Naive thymus-derived CD4-positive, alpha-beta T cell (primary cell): Measurements from ENCODE around the gene PSMB11. TPM values are rescaled to one million over a fixed set of nuclear protein-coding genes. Genes with fewer than 3 reads are reported as not detected.
A peak's percentile ranks its signal among the peaks of the same experiment; 100 is the strongest.

Experiments
- ATAC-seq: fragments of 150-1000 bp; cut with Tn5 transposase; 2 replicates; pipeline ENCODE4 v1.10.0; 2021; ENCODE audit warnings: mild to moderate bottlenecking, moderate library complexity
- CTCF ChIA-PET: fragments of 350-600 bp; sonication (Branson Sonifier 250); formaldehyde crosslinking; loops from one replicate; lab custom pipeline; 2021; ENCODE audit warnings: antibody characterized with exemption; lab: Charles Lee
- POLR2A ChIA-PET: fragments of 350-600 bp; sonication (Branson Sonifier 250); formaldehyde crosslinking; loops from one replicate; lab custom pipeline; 2021; ENCODE audit warnings: antibody characterized with exemption, inconsistent platforms; lab: Charles Lee
- DNase-seq, 9 donors: peaks; one replicate each; pipeline versions ENCODE4 v3.0.0 to v3.0.0-alpha.2; 2020 to 2022; ENCODE audit warnings: mixed read lengths in 1 of 9
- H3K27ac ChIP-seq: one replicate; pipeline ENCODE4 v1.7.0; 2013; ENCODE audit warnings: mild to moderate bottlenecking, low read depth, low read length, moderate library complexity
- H3K27me3 ChIP-seq, 2 donors: one replicate each; pipeline ENCODE4 v1.7.0; 2013; ENCODE audit warnings: low read length in 2 of 2, mild to moderate bottlenecking in 2 of 2, moderate library complexity in 2 of 2; ENCODE audit not compliant: control insufficient read depth in 2 of 2, insufficient read depth in 2 of 2
- H3K36me3 ChIP-seq, 3 experiments: 1 replicate in 2 of 3; 2 replicates in 1 of 3; pipeline ENCODE4 v1.7.0; 2013; ENCODE audit warnings: low read length in 3 of 3, mild to moderate bottlenecking in 3 of 3, moderate library complexity in 1 of 3; ENCODE audit not compliant: insufficient read depth in 3 of 3, control insufficient read depth in 2 of 3
- H3K4me1 ChIP-seq, 2 donors: one replicate each; pipeline ENCODE4 v1.7.0; 2013; ENCODE audit warnings: low read length in 2 of 2, mild to moderate bottlenecking in 2 of 2, moderate library complexity in 1 of 2; ENCODE audit not compliant: control insufficient read depth in 2 of 2, insufficient read depth in 2 of 2
- H3K4me3 ChIP-seq: 2 replicates; pipeline ENCODE4 v1.7.0; 2013; ENCODE audit warnings: mild to moderate bottlenecking, low read length
- H3K9me3 ChIP-seq, 3 experiments: 1 replicate in 2 of 3; 2 replicates in 1 of 3; pipeline ENCODE4 v1.7.0; 2013; ENCODE audit warnings: low read length in 3 of 3; ENCODE audit not compliant: control insufficient read depth in 2 of 3
- H3K27ac Mint-ChIP-seq, 9 donors: one replicate each; pipeline ENCODE4 v1.8.0; 2020 to 2022; ENCODE audit warnings: mixed read lengths in 9 of 9, mild to moderate bottlenecking in 8 of 9, moderate library complexity in 5 of 9, inconsistent platforms in 2 of 9
- H3K27me3 Mint-ChIP-seq, 5 donors: one replicate each; pipeline ENCODE4 v1.8.0; 2021 to 2022; ENCODE audit warnings: mixed read lengths in 5 of 5, mild to moderate bottlenecking in 1 of 5
- H3K36me3 Mint-ChIP-seq, 5 donors: one replicate each; pipeline ENCODE4 v1.8.0; 2020 to 2022; ENCODE audit warnings: mixed read lengths in 5 of 5, mild to moderate bottlenecking in 3 of 5, inconsistent platforms in 1 of 5
- H3K4me1 Mint-ChIP-seq, 7 donors: one replicate each; pipeline ENCODE4 v1.8.0; 2020 to 2022; ENCODE audit warnings: mixed read lengths in 7 of 7, mild to moderate bottlenecking in 3 of 7, inconsistent platforms in 1 of 7
- H3K4me3 Mint-ChIP-seq, 10 donors: one replicate each; pipeline ENCODE4 v1.8.0; 2020 to 2022; ENCODE audit warnings: mild to moderate bottlenecking in 10 of 10, mixed read lengths in 10 of 10, moderate library complexity in 6 of 10, inconsistent platforms in 2 of 10
- H3K9me3 Mint-ChIP-seq, 11 donors: one replicate each; pipeline ENCODE4 v1.8.0; 2020 to 2022; ENCODE audit warnings: mixed read lengths in 11 of 11, mild to moderate bottlenecking in 4 of 11, inconsistent platforms in 1 of 11, moderate library complexity in 1 of 11
- intact Hi-C, 2 donors: fragments of 100-400 bp; cut with micrococcal nuclease; formaldehyde crosslinking; loops; one replicate each; pipeline ENCODE4 v1.15.1; 2023
- polyA plus RNA-seq, 2 donors: library from polyadenylated mRNA; unstranded; fragments of 300-500 nt; fragmentation: Illumina TruSeq; gene quantifications; one replicate each; pipeline ENCODE4 v1.2.3, GENCODE V29; 2021
- total RNA-seq, 6 experiments: library from RNA in 5 of 6; stranded (reverse) in 5 of 6; gene quantifications; 1 replicate in 5 of 6; 2 replicates in 1 of 6; pipeline ENCODE4 v1.2.3 and lab custom pipeline; 2021 to 2026

The PSMB11 gene
- total RNA-seq (1 to 10 TPM in 1 of 5 experiments, under 1 TPM in 3, not detected in 1; 0.32 to 1.1 (median 0.66) TPM), polyA plus RNA-seq (1 to 10 TPM in 1 of 2 donors, under 1 TPM in 1; 0.70 to 1.2 TPM), total RNA-seq (lab: John Stamatoyannopoulos, UW) (0.81 reads per million)

- H3K9me3 ChIP-seq: no peaks in the 10 kb centered on the region
- peaks cover 0 to 2% (median 0%) of the 10 kb centered on the region in 5 donors for H3K27me3 Mint-ChIP-seq
- peak within 1 kb of the TSS in 1 of 9 donors; percentile 49 for H3K27ac Mint-ChIP-seq
- peaks cover 0 to under 1% (median 0%) of the 10 kb centered on the region in 11 donors for H3K9me3 Mint-ChIP-seq
- H3K36me3 ChIP-seq: no peaks in the 10 kb centered on the region
- ATAC-seq (no peak), DNase-seq (no peak)
- POLR2A ChIA-PET: interaction anchor here (0.9 to 1.2 kb wide), 3 partner anchors 13 to 248 kb away, joined by 3 to 4 read pairs (median 3); no protein-coding TSS in a partner anchor
- H3K4me3 Mint-ChIP-seq: no peak within 1 kb of the TSS
- peaks cover 0 to 1% (median under 1%) of the 10 kb centered on the region in 5 donors for H3K36me3 Mint-ChIP-seq
- H3K4me1 Mint-ChIP-seq: peaks cover 0 to 2% (median 0%) of the 10 kb centered on the region in 7 donors
- no peak within 1 kb of the TSS for H3K27ac ChIP-seq
- no peaks in the 10 kb centered on the region for H3K27me3 ChIP-seq
- H3K4me1 ChIP-seq: no peaks in the 10 kb centered on the region
- H3K4me3 ChIP-seq: no peak within 1 kb of the TSS
- CTCF ChIA-PET: interaction anchor here (1.3 kb wide), 1 partner anchor 70 kb away, joined by 3 read pairs; no protein-coding TSS in a partner anchor
- intact Hi-C loops: no loop called here
Measured at GRCh38 chr14:23042162-23042965, at the start of gene PSMB11. Gene PSMB11 (plus strand): TSS chr14:23042212. CDS start chr14:23042226, 14 bp downstream.

- peak overlapping the region in 2 of 9 donors; percentile 36 to 70 for H3K27ac Mint-ChIP-seq
- Histone ChIP-seq H3K9me3 (no peaks in the 10 kb centered on the region), H3K4me1 (no peaks in the 10 kb centered on the region), H3K36me3 (peaks cover 0 to 21% (median 4%) of the 10 kb centered on the region in 3 experiments), H3K27ac (no peak overlapping the region), H3K27me3 (no peaks in the 10 kb centered on the region), H3K4me3 (no peak overlapping the region)
- no peaks in the 10 kb centered on the region for H3K27me3 Mint-ChIP-seq
- ATAC-seq (no peak), DNase-seq (no peak)
- intact Hi-C loops: loop anchor here in 1 of 2 donors (5.0 kb wide), 1 partner anchor 34 kb away; no protein-coding TSS in a partner anchor
- peaks cover 0 to 24% (median 0%) of the 10 kb centered on the region in 5 donors for H3K36me3 Mint-ChIP-seq
- CTCF ChIA-PET: interaction anchor here (1.3 to 10.0 kb wide), 9 partner anchors 13 to 75 kb away, joined by 3 to 199 read pairs (median 5); partner anchors contain the start of gene CDH24
- no peaks in the 10 kb centered on the region for H3K9me3 Mint-ChIP-seq
- POLR2A ChIA-PET: interaction anchor here (0.7 to 3.4 kb wide), 5 partner anchors 13 to 1678 kb away, joined by 3 to 39 read pairs (median 4); no protein-coding TSS in a partner anchor
- no peak overlapping the region for H3K4me3 Mint-ChIP-seq
- peaks cover 0 to 5% (median 3%) of the 10 kb centered on the region in 7 donors for H3K4me1 Mint-ChIP-seq
Measured at GRCh38 chr14:22993517-22993916, 48.5 kb upstream of the PSMB11 start.

- no peaks in the 10 kb centered on the region for H3K9me3 ChIP-seq
- peaks cover 0 to 15% (median 4%) of the 10 kb centered on the region in 3 experiments for H3K36me3 ChIP-seq
- DNase-seq (peak in 5 of 9 donors; percentile 39 to 61 (median 53)), ATAC-seq (peak; percentile 79)
- Mint-ChIP-seq H3K27me3 (no peaks in the 10 kb centered on the region), H3K27ac (no peak overlapping the region), H3K9me3 (no peaks in the 10 kb centered on the region), H3K4me1 (peaks cover 0 to 5% (median 3%) of the 10 kb centered on the region in 7 donors), H3K4me3 (no peak overlapping the region), H3K36me3 (peaks cover 0 to 16% (median 4%) of the 10 kb centered on the region in 5 donors)
- ChIA-PET CTCF (interaction anchor here (0.6 to 10.0 kb wide), 21 partner anchors 10 to 222 kb away, joined by 3 to 199 read pairs (median 7); partner anchors contain the start of genes AJUBA, CDH24 and PRMT5), POLR2A (interaction anchor here (0.6 to 3.4 kb wide), 11 partner anchors 9 to 485 kb away, joined by 3 to 39 read pairs (median 5); partner anchors contain the start of genes AJUBA and CDH24)
- H3K27ac ChIP-seq: no peak overlapping the region
- no peak overlapping the region for H3K4me3 ChIP-seq
- H3K27me3 ChIP-seq: no peaks in the 10 kb centered on the region
- intact Hi-C loops: loop anchor here (1.0 to 5.0 kb wide), 3 partner anchors 9 to 63 kb away; no protein-coding TSS in a partner anchor
- H3K4me1 ChIP-seq: no peaks in the 10 kb centered on the region
Measured at GRCh38 chr14:22994762-22995275, 47.2 kb upstream of the PSMB11 start.

GRCh38 chr14:22995889-22996625 lies 46.0 kb upstream of the PSMB11 start:
- H3K36me3 Mint-ChIP-seq: peaks cover 0 to 13% (median 4%) of the 10 kb centered on the region in 5 donors
- Histone ChIP-seq H3K36me3 (peaks cover 0 to 15% (median 4%) of the 10 kb centered on the region in 3 experiments), H3K27me3 (no peaks in the 10 kb centered on the region), H3K27ac (no peak overlapping the region), H3K9me3 (no peaks in the 10 kb centered on the region), H3K4me1 (no peaks in the 10 kb centered on the region), H3K4me3 (no peak overlapping the region)
- H3K27ac Mint-ChIP-seq: no peak overlapping the region
- POLR2A ChIA-PET: interaction anchor here (0.5 to 3.4 kb wide), 9 partner anchors 10 to 62 kb away, joined by 3 to 39 read pairs (median 4); partner anchors contain the start of genes CDH24 and PSMB5
- no peaks in the 10 kb centered on the region for H3K9me3 Mint-ChIP-seq
- CTCF ChIA-PET: interaction anchor here (0.7 to 10.0 kb wide), 11 partner anchors 11 to 1077 kb away, joined by 3 to 199 read pairs (median 8); partner anchors contain the start of genes AJUBA and CDH24
- ATAC-seq: no peak
- H3K4me1 Mint-ChIP-seq: peaks cover 0 to 5% (median 3%) of the 10 kb centered on the region in 7 donors
- intact Hi-C loops: no loop called here
- H3K27me3 Mint-ChIP-seq: no peaks in the 10 kb centered on the region
- no peak for DNase-seq
- no peak overlapping the region for H3K4me3 Mint-ChIP-seq

- Mint-ChIP-seq H3K4me1 (peaks cover 0 to 5% (median 3%) of the 10 kb centered on the region in 7 donors), H3K36me3 (peaks cover 0 to 13% (median 4%) of the 10 kb centered on the region in 5 donors), H3K9me3 (no peaks in the 10 kb centered on the region), H3K27me3 (no peaks in the 10 kb centered on the region), H3K4me3 (no peak overlapping the region), H3K27ac (no peak overlapping the region)
- DNase-seq (no peak), ATAC-seq (no peak)
- H3K9me3 ChIP-seq: no peaks in the 10 kb centered on the region
- no peaks in the 10 kb centered on the region for H3K4me1 ChIP-seq
- no peak overlapping the region for H3K4me3 ChIP-seq
- no peaks in the 10 kb centered on the region for H3K27me3 ChIP-seq
- ChIA-PET CTCF (interaction anchor here (0.7 to 10.0 kb wide), 5 partner anchors 10 to 1076 kb away, joined by 3 to 199 read pairs (median 33); partner anchors contain the start of genes AJUBA and CDH24), POLR2A (interaction anchor here (0.5 to 3.4 kb wide), 6 partner anchors 10 to 38 kb away, joined by 3 to 39 read pairs (median 4); partner anchors contain the start of gene PSMB5)
- peaks cover 0 to 15% (median 4%) of the 10 kb centered on the region in 3 experiments for H3K36me3 ChIP-seq
- intact Hi-C loops: no loop called here
- H3K27ac ChIP-seq: no peak overlapping the region
Measured at GRCh38 chr14:22996768-22997654, 45.0 kb upstream of the PSMB11 start.
